Right lobe of liver (tissue), 6 donors: ENCODE measurements around the gene TMEM87A. TPM values are rescaled to one million over a fixed set of nuclear protein-coding genes. Genes with fewer than 3 reads are reported as not detected.
"Not testable (repeated sequence)": the region's sequence is repeated elsewhere in the genome, so short reads cannot be mapped to it uniquely, and the experiment has no call there.

Experiments
- ATAC-seq, 4 donors: fragments of 200-7000 bp; cut with Tn5 transposase; one replicate each; pipeline ENCODE4 v1.9.1; 2020; ENCODE audit warnings: mild to moderate bottlenecking in 4 of 4, moderate library complexity in 4 of 4
- DNase-seq, 3 donors: peaks; one replicate each; pipeline ENCODE4 v3.0.0-alpha.2; 2020
- H3K27ac ChIP-seq, 3 donors: fragments of 200-600 bp; one replicate each; pipeline ENCODE4 v1.8.0; 2022
- H3K27me3 ChIP-seq, 2 donors: fragments of 200-600 bp; one replicate each; pipeline ENCODE4 v1.8.0; 2022
- H3K36me3 ChIP-seq, 4 donors: fragments of 200-600 bp; sonication (generic) in 1 of 4; one replicate each; pipeline versions ENCODE4 v1.5.1 to v1.8.0; 2017 to 2022; ENCODE audit warnings: control low read depth in 1 of 4
- H3K4me1 ChIP-seq, 4 donors: fragments of 200-600 bp; sonication (generic) in 1 of 4; one replicate each; pipeline versions ENCODE4 v1.5.1 to v1.8.0; 2017 to 2022; ENCODE audit warnings: control low read depth in 1 of 4
- H3K4me3 ChIP-seq, 3 donors: fragments of 200-600 bp; one replicate each; pipeline ENCODE4 v1.8.0; 2022
- H3K9me3 ChIP-seq, 4 donors: fragments of 200-600 bp; sonication (generic) in 1 of 4; one replicate each; pipeline versions ENCODE4 v1.5.1 to v1.8.0; 2017 to 2022; ENCODE audit warnings: control low read depth in 1 of 4
- CTCF ChIP-seq, 4 donors: fragments of 200-600 bp in 3 of 4; fragments of 450-650 bp in 1 of 4; IDR thresholded peaks; one replicate each; pipeline versions ENCODE4 v1.5.1 to v1.8.0; 2016 to 2022; ENCODE audit warnings: antibody characterized with exemption in 4 of 4, mild to moderate bottlenecking in 2 of 4
- POLR2A ChIP-seq: fragments of 450-650 bp; IDR thresholded peaks from one replicate; pipeline ENCODE4 v1.6.1; 2017; ENCODE audit warnings: antibody characterized with exemption, mild to moderate bottlenecking
- WGBS: methylation state at CpG from one replicate; pipeline ENCODE4 v1.1.6; 2018; ENCODE audit warnings: low coverage, low lambda C conversion rate; ENCODE audit not compliant: insufficient coverage; ENCODE audit errors: missing lambda C conversion rate; 5-methylcytosine and 5-hydroxymethylcytosine counted together
- intact Hi-C, 2 donors: fragments of 100-400 bp; cut with DNase I; formaldehyde crosslinking; loops; one replicate each; pipeline versions ENCODE4 v1.11.2 to v1.14.1; 2022
- total RNA-seq, 6 experiments: library from RNA; depleted of rRNA in 2 of 6; stranded (reverse); fragments of >200 nt in 2 of 6; fragmentation: NEBNext Ultra II Directional in 3 of 6; extraction: Animal tissue kit (Norgen Biotek cat#: 25700) in 3 of 6; gene quantifications; one replicate each; pipeline versions ENCODE4 v1.1.0 to v1.2.4, GENCODE V29; 2016 to 2023
- donor health status: DM: no; HTN: yes; CAD: no.
- donor health status: DM: no; HTN: no; CAD: no.
- donor health status: DM: no; HTN: no; CAD: no.
- donor health status: DM: no; HTN: yes; CAD: no.
- donor health status: DM: no; HTN: yes; CAD: no.

The TMEM87A gene
- total RNA-seq, 6 experiments from 2014 or later, result 12.9 to 22.4 (median 15.7) TPM

GRCh38 chr15:42231088-42231487 is 42.1 kb downstream of the TMEM87A start:
- ATAC-seq (no peak), DNase-seq (no peak)
- Histone ChIP-seq H3K4me3 (no peak overlapping the region), H3K9me3 (no peaks in the 10 kb centered on the region), H3K27ac (no peak overlapping the region), H3K36me3 (peaks cover 3 to 63% (median 22%) of the 10 kb centered on the region in 4 donors), H3K27me3 (no peaks in the 10 kb centered on the region), H3K4me1 (no peaks in the 10 kb centered on the region)
- no peak for TF ChIP-seq POLR2A
- TF ChIP-seq CTCF (IDR thresholded peaks at IDR 0.05), result no peak
- WGBS, result 100% methylated on average over 1 of the region's 1 CpG
- intact Hi-C loops, result no loop called here

GRCh38 chr15:42228981-42229380 is 44.3 kb downstream of the TMEM87A start:
- H3K4me3 ChIP-seq, H3K9me3 ChIP-seq, intact Hi-C loops, DNase-seq, H3K27me3 ChIP-seq, ATAC-seq, H3K27ac ChIP-seq, H3K4me1 ChIP-seq: not testable (repeated sequence)
- 89% methylated on average over 5 of the region's 5 CpGs for WGBS
- H3K36me3 ChIP-seq, result peaks cover 4 to 72% (median 30%) of the 10 kb centered on the region in 4 donors

GRCh38 chr15:42228036-42228435 is 45.2 kb downstream of the TMEM87A start:
- DNase-seq (no peak), ATAC-seq (peak in 1 of 4 donors; percentile 25)
- no peak overlapping the region for H3K27ac ChIP-seq
- no peak for TF ChIP-seq CTCF (IDR thresholded peaks at IDR 0.05)
- no peak for TF ChIP-seq POLR2A
- H3K4me3 ChIP-seq, result no peak overlapping the region
- no peaks in the 10 kb centered on the region for H3K9me3 ChIP-seq
- H3K4me1 ChIP-seq, result no peaks in the 10 kb centered on the region
- H3K36me3 ChIP-seq, result peaks cover 4 to 69% (median 29%) of the 10 kb centered on the region in 4 donors
- WGBS, result 24% methylated on average over 1 of the region's 1 CpG
- H3K27me3 ChIP-seq, result no peaks in the 10 kb centered on the region
- intact Hi-C loops, result no loop called here

GRCh38 chr15:42226648-42227047 is 46.6 kb downstream of the TMEM87A start:
- Histone ChIP-seq H3K27me3 (no peaks in the 10 kb centered on the region), H3K9me3 (no peaks in the 10 kb centered on the region), H3K4me3 (no peak overlapping the region), H3K27ac (no peak overlapping the region), H3K4me1 (no peaks in the 10 kb centered on the region), H3K36me3 (peaks cover 4 to 60% (median 28%) of the 10 kb centered on the region in 4 donors)
- no peak for DNase-seq
- intact Hi-C loops, result no loop called here
- 89% methylated on average over 3 of the region's 5 CpGs for WGBS
- ATAC-seq, result peak in 3 of 4 donors; percentile 13 to 38 (median 17)
- no peak for TF ChIP-seq CTCF (IDR thresholded peaks at IDR 0.05)
- no peak for TF ChIP-seq POLR2A

GRCh38 chr15:42220216-42220615 is 53.0 kb downstream of the TMEM87A start:
- no peak for TF ChIP-seq POLR2A
- no peak for TF ChIP-seq CTCF (IDR thresholded peaks at IDR 0.05)
- H3K36me3 ChIP-seq, result peaks cover 0 to 57% (median 30%) of the 10 kb centered on the region in 4 donors
- H3K4me3 ChIP-seq, result no peak overlapping the region
- 42% methylated on average over 2 of the region's 2 CpGs for WGBS
- no peaks in the 10 kb centered on the region for H3K27me3 ChIP-seq
- ATAC-seq, result no peak
- no peak for DNase-seq
- intact Hi-C loops, result no loop called here
- H3K9me3 ChIP-seq, result no peaks in the 10 kb centered on the region
- H3K27ac ChIP-seq, result no peak overlapping the region
- H3K4me1 ChIP-seq, result no peaks in the 10 kb centered on the region
